Stimulated activated CD8-positive, alpha-beta memory T cell treated with anti-CD3 and anti-CD28 coated beads, Interleukin-12 subunit alpha, Interleukin-12 subunit beta, amount 100 ng/mL, for 24 hours (primary cell): ENCODE measurements around the gene ASB13.

Source experiments
- DNase-seq: peaks from one replicate; pipeline ENCODE4 v3.0.0-alpha.2; 2020; ENCODE audit errors: extremely low read depth

The ASB13 gene

GRCh38 chr10:5647507-5648240, 18.7 kb downstream of the ASB13 start:
- DNase-seq = no peak

GRCh38 chr10:5645944-5646617, 20.3 kb downstream of the ASB13 start:
- DNase-seq = no peak

- no peak for DNase-seq
Measured at GRCh38 chr10:5645375-5645774, 21.0 kb downstream of the ASB13 start.

- DNase-seq = no peak
Measured at GRCh38 chr10:5644930-5645329, 21.5 kb downstream of the ASB13 start.

- no peak for DNase-seq
Measured at GRCh38 chr10:5643346-5644067, 22.9 kb downstream of the ASB13 start.

GRCh38 chr10:5641501-5641900, 24.9 kb downstream of the ASB13 start:
- DNase-seq = no peak

- no peak for DNase-seq
Measured at GRCh38 chr10:5640501-5640900, 25.9 kb downstream of the ASB13 start.

GRCh38 chr10:5640036-5640435, 26.4 kb downstream of the ASB13 start:
- DNase-seq = no peak

- no peak for DNase-seq
Measured at GRCh38 chr10:5639066-5639465, 27.3 kb downstream of the ASB13 start.

GRCh38 chr10:5638494-5638893, 27.9 kb downstream of the ASB13 start:
- DNase-seq = no peak

GRCh38 chr10:5634918-5635317, 31.5 kb downstream of the ASB13 start:
- no peak for DNase-seq

- DNase-seq = no peak
Measured at GRCh38 chr10:5633166-5633749, 33.1 kb downstream of the ASB13 start.

- no peak for DNase-seq
Measured at GRCh38 chr10:5632446-5632845, 33.9 kb downstream of the ASB13 start.

GRCh38 chr10:5631936-5632335, 34.5 kb downstream of the ASB13 start:
- no peak for DNase-seq

- DNase-seq = no peak
Measured at GRCh38 chr10:5630112-5630436, 36.3 kb downstream of the ASB13 start.

- DNase-seq = peak; percentile 57
Measured at GRCh38 chr10:5629303-5630111, 36.9 kb downstream of the ASB13 start.

- no peak for DNase-seq
Measured at GRCh38 chr10:5628451-5629302, 37.7 kb downstream of the ASB13 start.

- DNase-seq = no peak
Measured at GRCh38 chr10:5627486-5628044, 38.8 kb downstream of the ASB13 start.

- no peak for DNase-seq
Measured at GRCh38 chr10:5625992-5626777, 40.2 kb downstream of the ASB13 start.

GRCh38 chr10:5624701-5625100, 41.7 kb downstream of the ASB13 start:
- DNase-seq = no peak
